Fibroblast of pulmonary artery (primary cell): Measurements from ENCODE around the gene TNIK.

Source experiments
- DNase-seq: peaks from one replicate; pipeline ENCODE4 v3.0.0-alpha.2; 2010; ENCODE audit warnings: low read depth
- H3K4me3 ChIP-seq: replicated peaks from 2 replicates; pipeline ENCODE4 v1.5.1; 2011; ENCODE audit warnings: low read depth, mild to moderate bottlenecking, control low read depth, low read length, moderate library complexity
- CTCF ChIP-seq: IDR thresholded peaks from 2 replicates; pipeline ENCODE4 v1.5.1; 2011; ENCODE audit warnings: mild to moderate bottlenecking, control low read depth, low read length, inconsistent platforms; ENCODE audit errors: missing control alignments

The TNIK gene

GRCh38 chr3:171420667-171421066 is 39.5 kb downstream of the TNIK start:
- TF ChIP-seq CTCF, result no peak
- H3K4me3 ChIP-seq, result no peak overlapping the region
- DNase-seq, result peak; percentile 74

GRCh38 chr3:171419457-171419856 is 40.7 kb downstream of the TNIK start:
- no peak for TF ChIP-seq CTCF
- peak; percentile 56 for DNase-seq
- H3K4me3 ChIP-seq, result no peak overlapping the region

GRCh38 chr3:171417813-171418212 is 42.4 kb downstream of the TNIK start:
- TF ChIP-seq CTCF, result no peak
- H3K4me3 ChIP-seq, result no peak overlapping the region
- DNase-seq, result peak; percentile 92

GRCh38 chr3:171417137-171417536 is 43.1 kb downstream of the TNIK start:
- no peak for DNase-seq
- no peak for TF ChIP-seq CTCF
- no peak overlapping the region for H3K4me3 ChIP-seq

GRCh38 chr3:171416666-171417065 is 43.5 kb downstream of the TNIK start:
- H3K4me3 ChIP-seq, result no peak overlapping the region
- DNase-seq, result no peak
- no peak for TF ChIP-seq CTCF

GRCh38 chr3:171416061-171416460 is 44.1 kb downstream of the TNIK start:
- DNase-seq, result peak; percentile 38
- H3K4me3 ChIP-seq, result no peak overlapping the region
- no peak for TF ChIP-seq CTCF

GRCh38 chr3:171415070-171415469 is 45.1 kb downstream of the TNIK start:
- no peak overlapping the region for H3K4me3 ChIP-seq
- peak; percentile 58 for DNase-seq
- TF ChIP-seq CTCF, result no peak
